ENCODE data around the gene SRGN.

DNA sequence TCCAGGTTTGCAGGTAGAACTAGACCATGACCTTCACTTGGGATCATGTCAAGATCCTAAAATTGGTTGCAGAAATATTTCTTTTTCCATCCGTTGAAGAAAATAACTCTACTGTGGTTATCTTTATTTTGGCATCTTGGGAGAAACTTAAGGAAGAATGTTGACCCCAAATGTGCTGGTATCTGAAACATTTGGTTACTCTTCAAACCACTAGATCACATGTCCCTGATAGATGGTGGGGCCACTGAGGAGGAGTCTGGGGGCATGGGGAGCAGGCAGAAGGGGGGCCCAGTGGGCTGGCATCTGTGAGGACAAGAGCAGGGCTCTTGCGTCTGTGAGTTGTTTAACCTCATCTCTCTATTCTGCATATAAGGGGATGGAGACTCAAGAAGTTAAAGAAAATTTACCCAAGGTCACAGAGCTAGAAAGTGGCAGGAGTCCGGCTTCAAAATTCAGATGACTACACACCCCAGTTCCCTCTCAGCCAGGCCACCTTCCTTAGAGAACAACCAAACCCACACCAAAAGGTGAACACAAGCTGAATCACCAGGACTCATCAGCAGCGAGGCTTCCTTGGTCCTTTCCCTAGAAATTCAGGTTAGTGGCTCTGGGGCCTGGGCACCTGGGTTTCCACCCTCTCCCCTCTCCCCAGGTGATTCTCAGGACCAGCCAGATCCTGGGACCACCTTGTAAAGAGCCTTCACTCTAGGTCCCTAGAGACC, 40.6 kb upstream of the SRGN start:
- TF ChIP-seq, protein P1, sequence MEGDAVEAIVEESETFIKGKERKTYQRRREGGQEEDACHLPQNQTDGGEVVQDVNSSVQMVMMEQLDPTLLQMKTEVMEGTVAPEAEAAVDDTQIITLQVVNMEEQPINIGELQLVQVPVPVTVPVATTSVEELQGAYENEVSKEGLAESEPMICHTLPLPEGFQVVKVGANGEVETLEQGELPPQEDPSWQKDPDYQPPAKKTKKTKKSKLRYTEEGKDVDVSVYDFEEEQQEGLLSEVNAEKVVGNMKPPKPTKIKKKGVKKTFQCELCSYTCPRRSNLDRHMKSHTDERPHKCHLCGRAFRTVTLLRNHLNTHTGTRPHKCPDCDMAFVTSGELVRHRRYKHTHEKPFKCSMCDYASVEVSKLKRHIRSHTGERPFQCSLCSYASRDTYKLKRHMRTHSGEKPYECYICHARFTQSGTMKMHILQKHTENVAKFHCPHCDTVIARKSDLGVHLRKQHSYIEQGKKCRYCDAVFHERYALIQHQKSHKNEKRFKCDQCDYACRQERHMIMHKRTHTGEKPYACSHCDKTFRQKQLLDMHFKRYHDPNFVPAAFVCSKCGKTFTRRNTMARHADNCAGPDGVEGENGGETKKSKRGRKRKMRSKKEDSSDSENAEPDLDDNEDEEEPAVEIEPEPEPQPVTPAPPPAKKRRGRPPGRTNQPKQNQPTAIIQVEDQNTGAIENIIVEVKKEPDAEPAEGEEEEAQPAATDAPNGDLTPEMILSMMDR (IDR thresholded peaks at IDR 0.05; ENCODE audit: control extremely low read depth in 1 of 3, insufficient read depth in 1 of 3, low read depth in 1 of 3, low read length in 3 of 3): no peak
- TF ChIP-seq, protein P2, sequence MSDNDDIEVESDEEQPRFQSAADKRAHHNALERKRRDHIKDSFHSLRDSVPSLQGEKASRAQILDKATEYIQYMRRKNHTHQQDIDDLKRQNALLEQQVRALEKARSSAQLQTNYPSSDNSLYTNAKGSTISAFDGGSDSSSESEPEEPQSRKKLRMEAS (IDR thresholded peaks at IDR 0.05): no peak
- no peak for TF ChIP-seq NRF1 (IDR thresholded peaks at IDR 0.05; ENCODE audit: low read depth, low read length)
- no peak for TF ChIP-seq SRF (IDR thresholded peaks at IDR 0.05; ENCODE audit: low read depth, low read length)
- no peak for TF ChIP-seq KDM4A (IDR thresholded peaks at IDR 0.05; ENCODE audit: low read depth, low read length, severe bottlenecking)
- TF ChIP-seq CEBPB (IDR thresholded peaks at IDR 0.05; ENCODE audit: low read depth, low read length): no peak
